ENCODE data around the gene TMEM190.
"Not testable (repeated sequence)": the region's sequence is repeated elsewhere in the genome, so short reads cannot be mapped to it uniquely, and the experiment has no call there.

TMEM190 gene

GRCh38 chr19:55391702-55392615, 15.3 kb downstream of the TMEM190 start:
- DNase-seq: no peak

GRCh38 chr19:55392820-55393761, 16.5 kb downstream of the TMEM190 start:
- DNase-seq: no peak

GRCh38 chr19:55398200-55398925, 21.7 kb downstream of the TMEM190 start:
- no peak for DNase-seq

GRCh38 chr19:55400281-55401087, 23.9 kb downstream of the TMEM190 start:
- DNase-seq: no peak

- DNase-seq: not testable (repeated sequence)
These were observed 24.8 kb downstream of the TMEM190 start for GRCh38 chr19:55401390-55401789.

GRCh38 chr19:55402509-55402908, 25.9 kb downstream of the TMEM190 start:
- no peak for DNase-seq

- DNase-seq: no peak
These were observed 29.0 kb downstream of the TMEM190 start for GRCh38 chr19:55405638-55406037.

GRCh38 chr19:55406091-55406825, 29.6 kb downstream of the TMEM190 start:
- DNase-seq: no peak

- DNase-seq: no peak
These were observed 30.4 kb downstream of the TMEM190 start for GRCh38 chr19:55406826-55407549.

- DNase-seq: not testable (repeated sequence)
These were observed 30.8 kb downstream of the TMEM190 start, which contains the start of gene UBE2S for GRCh38 chr19:55407550-55407799. Gene UBE2S, minus strand, starts transcription at chr19:55407788. Its CDS starts 199 bp downstream, at chr19:55407589.

GRCh38 chr19:55407800-55408532, 31.3 kb downstream of the TMEM190 start:
- DNase-seq: peak; percentile 97

- DNase-seq: no peak
These were observed 31.9 kb downstream of the TMEM190 start for GRCh38 chr19:55408533-55408872.

- not testable (repeated sequence) for DNase-seq
These were observed 32.6 kb downstream of the TMEM190 start for GRCh38 chr19:55409179-55409578.

- no peak for DNase-seq
These were observed 33.5 kb downstream of the TMEM190 start for GRCh38 chr19:55410168-55410567.

- no peak for DNase-seq
These were observed 41.6 kb downstream of the TMEM190 start for GRCh38 chr19:55418185-55418584.

- DNase-seq: no peak
These were observed 42.5 kb downstream of the TMEM190 start for GRCh38 chr19:55419103-55419502.

- no peak for DNase-seq
These were observed 43.1 kb downstream of the TMEM190 start for GRCh38 chr19:55419624-55420236.

- not testable (repeated sequence) for DNase-seq
These were observed 44.7 kb downstream of the TMEM190 start for GRCh38 chr19:55421281-55421680.

GRCh38 chr19:55423225-55424005, 46.8 kb downstream of the TMEM190 start:
- DNase-seq: no peak

All from NCI-H187 treated with DMSO at 0.1 percent for 48 hours (cell line).